Activated CD8-positive, alpha-beta memory T cell treated with anti-CD3 and anti-CD28 coated beads, Interleukin-2, amount 50 U/mL, for 48 hours (primary cell): ENCODE results near the gene MALRD1.

ENCODE experiments used
- DNase-seq: peaks from one replicate; pipeline ENCODE4 v3.0.0-alpha.2; 2020

The MALRD1 gene

GRCh38 chr10:19579761-19580545, 531.4 kb downstream of the MALRD1 start:
- no peak for DNase-seq

GRCh38 chr10:19580691-19581090, 532.1 kb downstream of the MALRD1 start:
- DNase-seq: no peak

- no peak for DNase-seq
Measured at GRCh38 chr10:19588608-19589007, 540.0 kb downstream of the MALRD1 start.

GRCh38 chr10:19592276-19592675, 543.7 kb downstream of the MALRD1 start:
- DNase-seq: no peak

GRCh38 chr10:19595212-19595845, 546.7 kb downstream of the MALRD1 start:
- DNase-seq: no peak

GRCh38 chr10:19605806-19606205, 557.2 kb downstream of the MALRD1 start:
- DNase-seq: no peak

- DNase-seq: no peak
Measured at GRCh38 chr10:19606968-19607367, 558.4 kb downstream of the MALRD1 start.

GRCh38 chr10:19611775-19612174, 563.2 kb downstream of the MALRD1 start:
- no peak for DNase-seq

- no peak for DNase-seq
Measured at GRCh38 chr10:19616966-19617365, 568.4 kb downstream of the MALRD1 start.

GRCh38 chr10:19620811-19621210, 572.2 kb downstream of the MALRD1 start:
- no peak for DNase-seq

- DNase-seq: no peak
Measured at GRCh38 chr10:19623321-19623720, 574.7 kb downstream of the MALRD1 start.

- no peak for DNase-seq
Measured at GRCh38 chr10:19626156-19626555, 577.6 kb downstream of the MALRD1 start.

GRCh38 chr10:19628767-19629560, 580.4 kb downstream of the MALRD1 start:
- DNase-seq: no peak

GRCh38 chr10:19629567-19629966, 581.0 kb downstream of the MALRD1 start:
- no peak for DNase-seq

- no peak for DNase-seq
Measured at GRCh38 chr10:19634163-19634562, 585.6 kb downstream of the MALRD1 start.

GRCh38 chr10:19638182-19638895, 589.7 kb downstream of the MALRD1 start:
- no peak for DNase-seq

GRCh38 chr10:19638896-19639233, 590.3 kb downstream of the MALRD1 start:
- no peak for DNase-seq

GRCh38 chr10:19640566-19641263, 592.1 kb downstream of the MALRD1 start:
- no peak for DNase-seq

- DNase-seq: no peak
Measured at GRCh38 chr10:19651549-19651948, 602.9 kb downstream of the MALRD1 start.

- DNase-seq: no peak
Measured at GRCh38 chr10:19652750-19653149, 604.1 kb downstream of the MALRD1 start.

- no peak for DNase-seq
Measured at GRCh38 chr10:19653931-19654330, 605.3 kb downstream of the MALRD1 start.

GRCh38 chr10:19654576-19654975, 606.0 kb downstream of the MALRD1 start:
- DNase-seq: no peak
